AG04450 (cell line): Measurements from ENCODE around the gene COL2A1. TPM values are rescaled to one million over a fixed set of nuclear protein-coding genes. Genes with fewer than 3 reads are reported as not detected.

ENCODE experiments used
- CTCF ChIA-PET: fragments of 300-600, 350-600 bp; formaldehyde crosslinking; extraction: SDS; loops from one replicate; lab custom pipeline; 2022; ENCODE audit warnings: antibody characterized with exemption, inconsistent platforms; lab: Charles Lee
- POLR2A ChIA-PET: fragments of 350-600 bp; formaldehyde crosslinking; extraction: SDS; loops from one replicate; lab custom pipeline; 2021; ENCODE audit warnings: antibody characterized with exemption, inconsistent platforms; lab: Yijun Ruan, JAX
- DNase-seq: peaks from one replicate; pipeline ENCODE4 v3.0.0-alpha.2; 2011; ENCODE audit warnings: low read depth, low spot score
- H3K27ac ChIP-seq: one replicate; pipeline ENCODE4 v1.5.1; 2012; ENCODE audit warnings: low read depth, low read length, control low read depth
- H3K27me3 ChIP-seq: one replicate; pipeline ENCODE4 v1.6.0; 2012; ENCODE audit warnings: low read length; ENCODE audit not compliant: control insufficient read depth, insufficient read depth
- H3K4me3 ChIP-seq: 2 replicates; pipeline ENCODE4 v1.5.1; 2011; ENCODE audit warnings: mild to moderate bottlenecking, low read depth, low read length, control low read depth
- H3K9me3 ChIP-seq: 2 replicates; pipeline ENCODE4 v1.5.1; 2012; ENCODE audit warnings: low read length; ENCODE audit not compliant: control insufficient read depth, insufficient read depth
- polyA plus RNA-seq: library from polyadenylated mRNA; depleted of rRNA; stranded (reverse); fragments of >200 nt; gene quantifications from 2 replicates; pipeline ENCODE4 v1.2.3, GENCODE V29; 2011
- TF ChIP-seq, protein P1 (sequence below): IDR thresholded peaks from 2 replicates; pipeline ENCODE4 v1.5.1; 2011; ENCODE audit warnings: low read depth, low read length, control low read depth, inconsistent platforms

COL2A1 gene
- polyA plus RNA-seq, 1 experiment, result not detected

DNA sequence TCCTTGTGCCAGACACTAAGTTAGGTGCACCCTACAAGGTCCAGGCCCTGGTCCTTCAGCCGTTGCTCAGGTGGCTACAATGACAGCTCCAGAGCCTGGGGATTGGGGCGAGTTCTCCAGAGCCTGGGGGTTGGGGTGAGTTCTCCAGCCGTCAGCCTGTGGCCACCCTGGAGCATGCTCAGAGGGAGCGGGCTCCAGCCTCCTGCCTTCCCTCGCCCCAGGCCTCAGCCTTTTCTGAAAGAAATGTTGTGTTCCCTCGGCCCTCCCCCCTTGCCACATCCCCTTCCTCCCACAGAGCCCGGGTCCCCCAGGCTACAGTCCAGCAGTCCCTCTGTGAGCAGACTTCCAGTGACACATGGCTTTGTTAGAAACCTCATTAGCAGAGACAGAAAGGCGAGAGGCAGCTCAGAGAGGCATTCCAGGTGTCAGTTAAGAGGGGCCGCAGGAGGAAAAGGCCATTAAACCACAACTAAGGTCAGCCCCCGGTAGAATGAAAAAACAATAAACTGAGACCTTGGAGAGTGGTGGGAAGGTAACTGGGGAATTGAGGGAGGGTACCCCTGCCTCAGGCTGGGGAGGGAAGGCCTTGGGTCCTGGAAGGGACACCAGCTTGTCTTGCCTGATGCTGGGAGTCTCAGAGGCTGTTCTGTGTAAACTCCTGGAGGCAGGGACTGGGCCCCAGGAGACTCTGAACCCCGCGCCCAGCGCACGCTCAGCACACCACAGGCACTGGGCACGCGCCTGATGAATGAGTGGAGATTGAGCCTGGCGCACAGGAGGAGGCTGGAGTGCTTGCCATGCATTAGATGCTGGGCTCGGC is 23.1 kb upstream of the COL2A1 start:
- H3K4me3 ChIP-seq, result no peak overlapping the region
- ChIA-PET POLR2A (interaction anchor here (0.5 kb wide), 1 partner anchor 102 kb away, joined by 5 read pairs; no protein-coding TSS in a partner anchor), CTCF (no interaction called here)
- H3K9me3 ChIP-seq, result no peaks in the 10 kb centered on the region
- H3K27ac ChIP-seq, result no peak overlapping the region
- peaks cover 56% of the 10 kb centered on the region for H3K27me3 ChIP-seq
- DNase-seq, result no peak
- TF ChIP-seq, protein P1, sequence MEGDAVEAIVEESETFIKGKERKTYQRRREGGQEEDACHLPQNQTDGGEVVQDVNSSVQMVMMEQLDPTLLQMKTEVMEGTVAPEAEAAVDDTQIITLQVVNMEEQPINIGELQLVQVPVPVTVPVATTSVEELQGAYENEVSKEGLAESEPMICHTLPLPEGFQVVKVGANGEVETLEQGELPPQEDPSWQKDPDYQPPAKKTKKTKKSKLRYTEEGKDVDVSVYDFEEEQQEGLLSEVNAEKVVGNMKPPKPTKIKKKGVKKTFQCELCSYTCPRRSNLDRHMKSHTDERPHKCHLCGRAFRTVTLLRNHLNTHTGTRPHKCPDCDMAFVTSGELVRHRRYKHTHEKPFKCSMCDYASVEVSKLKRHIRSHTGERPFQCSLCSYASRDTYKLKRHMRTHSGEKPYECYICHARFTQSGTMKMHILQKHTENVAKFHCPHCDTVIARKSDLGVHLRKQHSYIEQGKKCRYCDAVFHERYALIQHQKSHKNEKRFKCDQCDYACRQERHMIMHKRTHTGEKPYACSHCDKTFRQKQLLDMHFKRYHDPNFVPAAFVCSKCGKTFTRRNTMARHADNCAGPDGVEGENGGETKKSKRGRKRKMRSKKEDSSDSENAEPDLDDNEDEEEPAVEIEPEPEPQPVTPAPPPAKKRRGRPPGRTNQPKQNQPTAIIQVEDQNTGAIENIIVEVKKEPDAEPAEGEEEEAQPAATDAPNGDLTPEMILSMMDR, result no peak

DNA sequence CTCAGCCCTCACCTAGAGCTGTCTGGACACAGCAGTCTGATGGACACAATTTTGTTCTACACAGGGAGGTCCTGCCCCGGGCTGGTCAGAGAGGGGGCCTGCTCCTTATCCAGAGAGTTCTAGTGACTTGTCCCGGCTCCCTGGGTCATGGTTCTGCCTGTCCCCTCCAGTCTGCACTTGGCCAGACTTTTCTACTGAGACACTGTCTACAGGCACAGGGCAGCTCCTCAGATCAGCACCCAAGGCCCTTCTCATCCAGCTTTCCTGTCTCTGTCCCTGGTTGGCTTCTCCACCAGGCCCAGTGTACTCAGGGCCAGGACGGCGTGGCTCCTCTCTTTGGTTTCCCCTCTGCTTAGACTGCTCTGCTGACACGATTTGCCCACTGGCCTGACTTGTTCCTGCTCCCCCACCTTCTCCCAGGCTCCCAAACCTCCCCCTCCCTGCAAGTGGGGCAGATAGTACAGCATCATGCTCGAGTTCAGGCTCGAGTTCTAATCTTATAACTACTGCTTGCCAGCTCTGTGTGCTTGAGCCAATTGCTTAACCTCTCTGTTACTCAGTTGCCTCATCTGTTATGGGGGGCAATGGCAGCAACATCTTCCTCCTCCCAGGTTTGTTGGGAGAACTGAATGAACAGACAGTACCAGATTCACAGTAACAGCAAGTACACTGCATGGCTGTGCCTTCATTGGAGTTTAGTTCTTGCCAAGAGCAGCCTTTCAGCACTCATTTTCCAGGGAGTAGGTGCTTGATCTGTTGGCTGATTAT is 22.0 kb upstream of the COL2A1 start:
- POLR2A ChIA-PET, result no interaction called here
- Histone ChIP-seq H3K27me3 (peaks cover 53% of the 10 kb centered on the region), H3K4me3 (no peak overlapping the region), H3K9me3 (no peaks in the 10 kb centered on the region), H3K27ac (no peak overlapping the region)
- CTCF ChIA-PET, result no interaction called here
- TF ChIP-seq, protein P1, result no peak
- DNase-seq, result no peak

DNA sequence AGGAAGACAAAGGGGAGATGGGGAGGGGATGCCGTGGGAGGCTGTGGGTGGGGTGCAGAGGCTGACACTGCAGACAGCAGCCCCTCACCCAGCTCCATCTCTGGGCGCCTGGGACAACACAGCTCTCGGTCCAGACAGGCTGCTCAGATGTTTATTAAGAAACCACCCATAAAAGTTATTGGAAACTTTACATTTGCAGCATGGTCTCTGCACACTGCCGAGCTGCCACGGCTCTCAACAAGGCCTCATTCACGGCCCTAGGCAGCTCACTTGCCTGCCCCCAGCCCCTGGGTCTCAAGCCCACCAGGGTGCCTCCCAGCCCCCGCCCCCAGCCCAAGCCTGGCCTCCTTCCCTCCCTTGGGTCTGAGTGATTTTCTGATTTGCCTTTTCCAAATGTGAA is 21.0 kb upstream of the COL2A1 start:
- H3K9me3 ChIP-seq, result no peaks in the 10 kb centered on the region
- TF ChIP-seq, protein P1, result no peak
- DNase-seq, result no peak
- ChIA-PET POLR2A (no interaction called here), CTCF (no interaction called here)
- H3K27ac ChIP-seq, result no peak overlapping the region
- H3K4me3 ChIP-seq, result no peak overlapping the region
- peaks cover 47% of the 10 kb centered on the region for H3K27me3 ChIP-seq

DNA sequence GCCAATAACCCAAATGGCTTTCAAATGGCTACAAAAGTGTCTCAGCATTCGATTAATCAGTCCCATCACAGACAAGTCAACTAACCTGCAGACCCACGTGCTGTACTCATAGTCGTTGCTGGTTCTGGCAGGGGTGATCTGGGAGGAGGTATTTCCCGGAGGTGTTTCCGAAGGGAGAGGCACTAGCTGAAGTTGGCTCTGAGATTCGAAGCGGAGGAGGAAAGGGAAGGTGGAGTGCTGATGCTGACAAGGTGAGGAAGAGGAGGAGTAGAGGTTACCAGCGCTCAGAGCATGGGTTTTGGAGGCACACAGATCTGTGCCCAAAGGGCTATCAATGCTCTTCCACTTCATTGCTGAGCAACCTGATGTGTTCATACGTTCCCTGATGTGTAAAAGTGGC is 20.5 kb upstream of the COL2A1 start:
- POLR2A ChIA-PET, result no interaction called here
- H3K4me3 ChIP-seq, result no peak overlapping the region
- CTCF ChIA-PET, result interaction anchor here (0.6 kb wide), 1 partner anchor 257 kb away, joined by 3 read pairs; no protein-coding TSS in a partner anchor
- no peaks in the 10 kb centered on the region for H3K9me3 ChIP-seq
- peaks cover 42% of the 10 kb centered on the region for H3K27me3 ChIP-seq
- TF ChIP-seq, protein P1, result no peak
- no peak overlapping the region for H3K27ac ChIP-seq
- DNase-seq, result no peak

DNA sequence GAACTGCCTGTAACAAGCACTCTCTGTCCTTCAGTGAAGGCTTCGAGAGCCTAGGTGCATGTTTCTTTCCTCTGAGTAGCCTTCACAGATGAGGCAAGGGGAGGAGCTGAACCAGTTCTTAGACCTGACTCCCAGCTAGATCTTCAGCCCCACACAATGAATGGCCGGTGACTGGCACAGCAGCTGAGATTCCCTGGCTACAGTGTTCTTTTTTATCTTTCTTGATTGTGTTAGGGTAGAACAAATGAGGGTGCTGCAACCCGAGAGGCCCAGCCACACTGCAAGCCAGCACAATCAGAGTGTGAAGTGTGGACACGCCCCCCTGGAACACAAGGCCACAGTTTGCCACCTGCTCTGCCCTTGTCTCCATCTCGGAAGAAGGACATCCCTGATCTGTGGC is 19.1 kb upstream of the COL2A1 start:
- TF ChIP-seq, protein P1, result no peak
- Histone ChIP-seq H3K27me3 (peaks cover 49% of the 10 kb centered on the region), H3K9me3 (no peaks in the 10 kb centered on the region), H3K4me3 (no peak overlapping the region), H3K27ac (no peak overlapping the region)
- ChIA-PET POLR2A (no interaction called here), CTCF (no interaction called here)
- no peak for DNase-seq
